HG02798 (cell line): ENCODE results near the gene ULK4.

ENCODE experiments used
- ATAC-seq: cut with Tn5 transposase; IDR thresholded peaks from one replicate; pipeline ENCODE4 v1.9.1; 2021; ENCODE audit warnings: mild to moderate bottlenecking; ENCODE audit not compliant: unreplicated experiment, poor library complexity

ULK4 gene

DNA sequence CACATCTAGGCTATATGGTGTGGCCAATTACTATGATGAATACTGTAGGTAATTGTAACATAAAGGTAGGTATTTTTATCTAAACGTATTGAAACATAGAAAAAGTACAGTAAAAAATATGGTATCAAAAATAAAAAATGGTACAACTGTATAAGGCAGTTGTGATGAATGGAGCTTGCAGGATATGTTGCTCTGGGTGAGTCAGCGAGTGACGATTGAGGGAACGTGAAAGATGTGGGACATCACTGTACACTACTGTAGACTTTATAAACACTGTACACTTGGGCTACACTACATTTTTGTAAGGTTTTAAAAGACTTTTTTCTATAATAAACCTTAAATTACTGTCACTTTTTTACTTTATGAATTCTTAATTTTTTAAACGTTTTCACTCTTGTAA lies 752.3 kb downstream of the ULK4 start:
- ATAC-seq = no peak

DNA sequence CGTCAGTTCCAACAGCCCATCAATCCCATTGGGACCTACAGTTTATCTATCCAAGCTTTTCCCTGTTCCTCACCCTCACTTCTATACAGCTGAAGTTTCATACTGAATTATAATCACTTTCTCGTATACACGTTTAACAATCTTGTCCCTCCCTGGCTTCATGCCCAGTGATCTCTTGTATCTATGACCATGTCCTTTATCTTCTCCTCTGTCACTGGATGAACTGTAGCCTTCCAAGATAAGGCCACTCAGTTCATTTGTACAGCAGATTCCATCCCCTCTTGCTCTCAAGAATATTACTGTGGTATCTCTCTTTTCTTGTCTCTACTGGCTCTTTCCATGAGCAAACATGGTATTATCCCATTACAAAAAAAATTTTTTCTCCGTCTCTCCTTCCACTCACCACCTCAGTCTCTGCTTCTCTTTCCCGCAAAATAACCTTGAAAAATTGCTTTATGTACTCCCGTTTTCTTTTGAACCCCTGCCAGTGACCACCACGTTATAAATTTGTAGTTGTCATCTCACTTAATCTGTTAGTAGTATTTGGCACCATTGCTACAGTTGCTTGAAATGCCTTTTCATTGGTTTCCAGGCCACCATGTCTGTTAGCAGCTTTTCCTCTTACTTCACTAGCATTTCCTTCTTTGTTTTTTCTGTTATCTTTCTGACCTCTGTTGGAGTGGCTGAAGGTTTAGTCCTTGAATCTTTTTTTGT lies 753.2 kb downstream of the ULK4 start:
- ATAC-seq = no peak

DNA sequence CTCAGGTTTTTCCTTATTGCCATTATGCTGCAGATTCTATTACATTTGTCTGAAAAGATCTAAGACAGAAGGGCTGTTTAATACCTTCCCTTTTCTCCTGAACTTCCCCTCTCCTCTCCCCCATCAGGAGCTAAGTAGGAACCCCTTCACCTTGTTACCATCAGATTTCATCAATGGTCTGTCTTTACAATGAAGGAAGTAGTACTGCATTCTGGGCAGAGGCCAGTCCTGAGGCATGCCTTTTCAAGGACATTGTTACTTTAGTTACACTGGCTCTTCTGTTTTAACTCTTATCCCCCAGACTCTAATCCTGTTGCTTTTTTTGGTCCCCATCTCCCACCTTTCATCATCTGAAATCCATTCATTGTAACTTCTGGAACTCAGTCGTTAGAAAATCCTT lies 754.5 kb downstream of the ULK4 start:
- no peak for ATAC-seq

DNA sequence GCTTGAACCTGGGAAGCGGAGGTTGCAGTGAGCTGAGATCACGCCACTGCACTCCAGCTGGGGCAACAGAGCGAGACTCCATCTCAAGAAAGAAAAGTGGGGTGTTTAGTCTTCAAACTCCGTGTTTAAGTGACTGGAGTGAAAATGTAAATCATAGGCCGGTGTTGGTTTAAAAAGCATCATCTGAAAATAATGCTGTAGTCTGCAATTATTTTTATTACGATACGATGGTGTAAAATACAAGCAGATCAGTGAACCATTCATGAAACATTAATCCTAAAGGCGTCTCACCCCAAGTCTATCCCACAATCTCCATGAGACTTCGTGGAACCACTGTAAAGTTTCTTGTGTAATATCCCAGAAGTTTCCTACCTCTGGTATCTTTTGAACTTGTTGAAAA lies 756.3 kb downstream of the ULK4 start:
- no peak for ATAC-seq

DNA sequence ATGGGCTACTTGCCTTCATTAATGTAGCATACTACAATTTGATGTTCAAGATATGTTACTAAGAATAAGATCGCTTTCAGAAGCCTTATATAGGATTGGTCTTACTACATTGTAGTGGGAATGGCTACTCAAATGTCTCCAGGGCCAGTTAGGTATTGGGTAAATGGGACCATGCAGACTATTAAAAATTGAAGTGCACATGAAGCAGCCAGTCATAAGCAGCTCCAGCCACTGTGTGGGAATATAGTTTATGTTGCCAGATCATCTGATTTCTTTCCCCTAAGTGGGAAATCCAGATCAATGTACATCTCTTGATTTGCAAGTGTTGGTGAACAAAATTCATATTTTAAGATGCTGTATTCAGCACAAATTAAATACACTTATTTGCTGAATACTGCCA lies 757.5 kb downstream of the ULK4 start:
- ATAC-seq = no peak

DNA sequence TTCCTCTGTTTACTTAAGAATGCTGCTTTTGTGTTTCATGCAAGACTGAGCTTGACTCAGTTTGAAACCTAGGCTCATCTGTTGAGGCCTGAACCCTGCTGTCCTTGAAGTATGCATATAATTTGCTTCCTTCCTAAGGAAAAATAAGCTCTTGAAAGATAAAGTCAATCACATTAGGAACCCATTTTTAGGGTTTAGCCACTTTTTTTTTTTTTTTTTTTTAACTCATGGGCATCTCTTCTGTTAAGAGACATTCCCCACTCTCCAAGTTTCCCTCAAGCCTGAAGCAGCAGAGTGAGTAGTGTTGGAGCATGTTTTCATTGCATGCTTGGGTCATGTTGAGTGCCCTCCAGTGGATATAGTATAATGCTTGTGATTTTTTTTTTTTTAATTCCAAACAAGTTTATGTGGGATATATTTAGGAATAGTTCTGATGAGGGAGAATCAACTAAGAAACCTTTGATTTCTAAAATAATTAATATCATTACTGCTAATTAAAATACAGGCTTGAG lies 759.0 kb downstream of the ULK4 start:
- no peak for ATAC-seq

DNA sequence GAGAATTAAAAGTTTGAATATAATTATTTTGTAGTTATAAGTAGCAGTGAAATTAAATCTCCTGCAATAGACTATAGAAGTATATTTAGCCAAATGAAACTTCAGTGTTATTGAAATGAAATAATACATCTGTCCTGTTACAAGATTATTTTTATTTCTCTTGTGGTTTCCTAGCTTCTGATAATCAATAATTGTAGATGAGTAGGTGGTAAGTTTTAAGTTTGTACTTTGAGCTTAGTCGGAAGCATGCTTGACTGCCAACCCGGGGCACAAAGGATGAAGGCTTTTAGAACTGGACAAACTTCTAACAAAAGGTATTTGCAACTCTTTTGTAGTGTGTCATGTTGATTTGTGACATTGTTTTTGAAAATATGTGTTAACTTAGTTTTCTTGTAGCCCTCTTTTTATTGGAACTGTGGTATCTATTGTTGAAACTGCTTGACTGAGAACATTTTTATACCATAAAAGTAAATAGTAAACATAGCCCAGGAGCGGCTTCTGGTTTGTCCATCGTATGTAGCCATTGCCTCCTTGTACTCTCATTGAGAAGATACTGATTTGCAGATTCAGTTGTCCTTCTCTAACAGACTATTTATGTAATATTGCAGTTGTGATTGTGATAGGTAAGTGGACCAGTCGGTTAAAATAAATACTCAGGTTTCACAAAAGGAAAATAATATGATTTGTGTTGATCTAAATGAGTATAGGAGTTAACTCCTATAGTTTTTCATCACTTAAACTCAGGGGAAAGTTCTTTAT lies 759.6 kb downstream of the ULK4 start:
- no peak for ATAC-seq

DNA sequence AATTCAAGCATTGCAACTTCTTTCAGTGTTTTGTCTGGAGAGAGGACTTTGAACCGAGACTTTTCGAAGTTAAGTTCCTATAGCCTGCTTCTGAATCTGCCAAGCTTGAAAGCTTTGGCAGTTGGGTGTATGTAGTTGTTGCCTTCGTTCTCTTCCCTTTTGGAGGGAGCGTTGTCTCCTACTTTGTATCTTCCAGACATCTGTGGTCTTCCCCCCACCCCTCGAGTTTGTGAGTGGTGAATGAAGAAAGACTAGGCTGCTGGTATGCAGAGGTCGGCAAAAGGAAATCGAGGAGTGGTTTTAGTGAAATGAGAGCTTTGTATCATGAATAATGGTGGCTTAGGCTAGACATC lies 761.3 kb downstream of the ULK4 start:
- no peak for ATAC-seq

DNA sequence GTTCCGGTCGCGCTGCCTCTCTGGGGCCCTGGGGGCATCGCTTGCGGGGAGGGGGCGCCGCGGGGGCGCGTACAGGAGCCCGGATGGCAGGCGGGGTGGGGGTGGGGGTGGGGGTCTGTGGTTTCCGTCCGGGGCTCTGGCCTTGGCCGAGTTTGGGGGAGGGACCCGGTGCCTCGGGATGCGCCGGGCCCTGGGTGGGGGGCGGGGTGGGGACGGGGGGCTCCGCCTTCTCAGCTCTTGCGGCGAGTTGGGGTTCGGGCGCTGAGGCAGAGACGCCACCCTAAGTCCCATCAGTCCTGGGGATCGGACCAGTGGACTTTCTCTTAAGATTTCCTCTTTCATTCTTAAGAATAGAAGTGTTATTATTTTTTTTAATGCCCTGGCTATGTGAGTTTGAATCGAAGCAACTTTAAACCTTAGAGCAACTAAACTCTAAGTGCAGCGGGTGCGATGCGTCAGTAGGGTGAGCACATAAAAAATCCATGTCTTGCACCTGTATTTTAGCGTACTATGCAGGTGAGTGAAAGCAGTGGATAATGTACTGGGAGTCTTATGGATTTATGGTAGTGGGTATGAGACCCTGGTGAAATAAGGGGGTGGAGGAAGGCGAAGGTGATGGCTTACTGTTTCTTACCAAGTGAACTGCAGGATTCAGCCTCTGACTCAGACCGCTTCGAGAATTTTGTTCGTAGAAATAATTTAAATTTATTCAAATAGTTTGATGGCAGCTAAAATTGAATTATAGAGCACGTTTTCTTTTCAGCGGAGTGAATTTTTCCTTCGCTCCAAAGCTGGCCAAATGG lies 761.8 kb downstream of the ULK4 start:
- peak; percentile 19 for ATAC-seq

DNA sequence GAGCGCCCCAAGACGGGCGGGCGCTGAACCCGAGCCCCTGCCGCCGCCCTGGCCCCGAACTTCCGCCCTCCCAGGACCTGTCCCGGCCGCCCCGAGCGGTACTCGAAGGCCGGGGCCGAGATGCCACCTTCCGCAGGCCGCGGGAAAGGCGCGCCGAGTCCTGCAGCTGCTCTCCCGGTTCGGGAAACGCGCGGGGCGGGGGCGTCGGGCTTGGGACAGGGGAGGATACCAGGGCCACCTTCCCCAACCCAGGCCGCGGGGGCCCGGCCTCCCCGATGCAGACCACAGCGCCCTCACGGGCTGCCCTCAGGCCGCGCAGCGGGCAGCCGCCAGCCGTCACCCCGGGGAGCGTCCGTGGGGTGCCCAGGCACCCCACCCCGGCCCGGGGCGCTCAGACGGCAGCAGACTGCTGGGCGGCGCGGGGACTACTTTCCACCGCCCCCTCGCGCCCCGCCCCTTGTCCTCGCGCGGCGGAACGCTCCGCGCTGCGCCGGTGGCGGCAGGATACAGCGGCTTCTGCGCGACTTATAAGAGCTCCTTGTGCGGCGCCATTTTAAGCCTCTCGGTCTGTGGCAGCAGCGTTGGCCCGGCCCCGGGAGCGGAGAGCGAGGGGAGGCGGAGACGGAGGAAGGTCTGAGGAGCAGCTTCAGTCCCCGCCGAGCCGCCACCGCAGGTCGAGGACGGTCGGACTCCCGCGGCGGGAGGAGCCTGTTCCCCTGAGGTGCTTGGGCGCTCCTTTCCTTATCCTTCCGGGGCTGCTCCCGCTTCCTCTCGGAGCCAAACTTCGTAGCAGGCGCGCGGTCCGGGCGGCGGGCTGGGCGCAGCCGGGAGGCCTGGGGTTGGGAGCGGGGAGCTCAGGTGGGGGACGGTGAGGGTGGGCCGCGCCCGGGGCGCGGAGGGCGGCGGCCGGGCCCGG lies 762.7 kb downstream of the ULK4 start, which contains the start of gene CTNNB1:
CTNNB1 (plus strand) TSS at position 556 of the 916 bp plus-strand sequence. CDS start 24,564 bp downstream, outside the sequence.
- peak; percentile 81 for ATAC-seq

DNA sequence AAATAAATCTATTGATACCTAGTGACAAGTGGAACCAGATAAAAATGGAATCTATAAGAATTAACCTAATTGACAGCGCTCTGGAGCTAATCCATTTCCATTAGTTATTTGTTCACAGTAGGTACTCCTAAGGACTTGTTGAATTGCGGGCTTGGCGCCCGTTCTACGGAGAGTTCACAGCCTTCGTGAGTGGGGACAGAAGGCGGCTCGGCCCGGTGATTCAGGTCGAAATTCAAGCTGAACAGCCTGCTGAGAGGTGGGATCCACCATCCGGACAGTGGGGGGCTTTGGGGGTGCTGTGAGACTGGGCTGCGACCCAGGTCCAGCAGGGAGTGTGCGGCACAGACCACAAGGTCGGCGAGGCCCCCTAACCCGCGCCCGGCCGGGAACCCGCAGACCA lies 763.4 kb downstream of the ULK4 start:
- ATAC-seq = no peak

DNA sequence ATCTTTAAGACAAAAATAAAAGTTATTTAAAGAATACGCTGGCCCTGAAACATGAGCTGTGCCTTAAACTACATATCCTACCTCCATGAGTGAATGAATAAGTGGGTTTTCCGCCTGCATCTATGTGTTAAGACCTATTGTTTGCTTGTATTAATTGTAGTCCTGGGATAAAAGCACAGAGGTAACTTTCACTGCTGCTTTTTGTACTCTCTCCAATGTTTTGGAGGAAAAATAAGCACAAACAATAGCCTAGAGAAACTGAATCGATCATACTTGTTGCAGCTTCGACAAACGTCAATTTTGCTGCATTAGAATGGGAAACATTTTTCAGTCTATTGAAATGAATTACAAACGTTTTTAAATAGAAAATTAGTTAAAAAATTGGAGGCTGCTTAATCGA lies 763.9 kb downstream of the ULK4 start:
- ATAC-seq = no peak
